HK-2 (cell line): ENCODE results near the gene CHCHD3.

Source experiments
- DNase-seq: peaks from one replicate; pipeline ENCODE4 v3.0.0-alpha.2; 2018; ENCODE audit not compliant: unreplicated experiment

CHCHD3 gene

DNA sequence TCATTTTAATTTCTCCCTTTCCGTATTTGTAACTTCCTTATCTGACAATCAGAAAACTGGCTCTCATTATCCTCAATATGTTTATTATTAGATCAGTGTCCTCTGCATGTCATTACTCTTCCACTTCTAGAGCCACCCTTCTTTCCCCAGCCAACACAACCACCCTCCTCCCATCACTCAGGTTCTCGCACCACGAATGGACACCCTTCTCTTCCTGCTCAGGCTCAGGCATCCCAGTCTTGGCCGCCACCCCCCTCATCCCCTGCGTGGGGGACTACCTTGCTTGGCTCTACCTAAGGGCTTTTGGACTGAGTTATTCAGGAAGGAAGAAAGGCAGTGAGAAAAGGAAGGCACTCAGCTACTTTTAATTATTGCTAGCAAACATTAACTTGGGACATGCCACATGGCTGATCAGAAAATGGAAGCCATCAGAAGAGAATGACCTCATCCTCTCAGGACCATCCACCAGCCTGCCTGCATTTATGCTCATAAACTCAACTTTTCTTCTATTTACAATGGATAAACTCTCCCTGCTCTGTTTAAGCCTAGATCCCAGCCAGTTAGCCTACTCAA, 305.8 kb downstream of the CHCHD3 start:
- no peak for DNase-seq

DNA sequence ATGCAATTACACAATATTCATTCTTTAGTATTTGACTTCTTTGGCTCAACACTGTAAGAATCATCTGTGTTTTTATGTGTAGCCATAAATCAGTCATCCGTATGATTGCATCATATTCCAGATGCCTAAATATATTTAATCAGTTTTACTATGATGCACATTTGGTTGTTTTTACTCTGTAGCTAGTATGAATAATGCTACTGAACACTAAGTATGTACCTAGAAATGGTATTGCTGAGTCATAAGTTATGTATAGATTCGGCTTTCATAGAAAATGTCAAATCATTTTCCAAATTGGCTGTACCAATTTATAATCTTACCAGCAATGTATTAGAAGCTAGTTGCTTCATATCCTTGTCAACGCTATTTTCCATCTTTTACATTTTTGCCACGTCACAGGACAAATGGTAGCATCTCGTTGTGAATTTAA, 308.3 kb downstream of the CHCHD3 start:
- DNase-seq = no peak

DNA sequence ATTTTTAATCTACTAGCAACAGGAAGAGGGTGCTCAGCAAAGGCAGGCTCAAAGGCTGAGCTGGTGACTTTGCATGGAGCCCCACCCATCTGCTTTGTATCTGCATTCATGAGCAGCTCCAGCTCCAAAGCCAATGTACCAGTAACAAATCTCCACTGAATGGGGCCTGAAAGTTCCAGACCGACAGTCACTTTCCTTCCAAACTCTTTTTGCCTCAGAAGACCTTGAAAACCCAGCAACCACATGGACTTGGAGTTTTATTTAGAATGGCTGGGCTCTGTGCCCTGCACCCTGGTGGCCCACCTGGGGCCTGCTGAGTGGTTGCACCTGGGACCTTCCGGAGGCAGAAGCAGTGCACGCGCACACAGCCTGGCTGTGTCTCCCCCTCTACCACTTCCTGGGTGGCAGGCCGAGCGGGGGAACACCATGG, 310.6 kb downstream of the CHCHD3 start:
- no peak for DNase-seq

DNA sequence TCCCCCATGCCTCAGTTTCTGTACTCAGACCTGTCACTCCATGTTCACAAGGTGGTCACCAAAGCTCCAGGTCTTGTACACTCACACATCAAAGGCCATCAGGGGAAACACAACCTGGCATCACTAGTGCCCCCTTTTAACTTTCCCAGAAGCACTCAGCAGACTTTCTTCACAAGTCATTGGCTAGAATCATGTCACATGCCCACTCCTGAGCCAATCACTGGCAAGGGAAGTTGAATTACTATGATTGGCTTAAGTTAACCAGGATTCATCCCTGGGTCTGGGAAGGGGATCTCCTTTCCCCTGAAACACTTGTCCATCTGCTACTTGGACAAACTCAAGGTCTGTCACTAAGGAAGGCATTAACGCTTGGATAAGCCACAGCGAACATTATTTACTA, 311.8 kb downstream of the CHCHD3 start:
- DNase-seq = no peak

DNA sequence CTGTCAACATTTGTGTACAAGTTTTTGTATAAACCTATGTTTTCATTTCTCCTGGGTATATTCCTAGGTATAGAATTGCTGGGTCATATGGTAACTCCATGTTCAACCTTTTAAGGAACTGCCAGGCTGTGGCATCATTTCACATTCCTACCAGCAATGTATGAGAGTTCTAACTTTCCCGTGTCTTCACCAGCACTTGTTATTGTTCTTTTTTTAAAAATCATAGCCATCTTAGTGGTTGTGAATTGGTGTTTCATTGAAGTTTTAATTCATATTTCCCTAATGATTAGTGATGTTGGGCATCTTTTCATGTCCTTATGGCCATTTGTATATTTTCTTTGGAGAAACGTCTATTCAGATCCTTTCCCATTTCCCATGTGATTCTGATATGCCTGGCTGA, 312.6 kb downstream of the CHCHD3 start:
- no peak for DNase-seq

DNA sequence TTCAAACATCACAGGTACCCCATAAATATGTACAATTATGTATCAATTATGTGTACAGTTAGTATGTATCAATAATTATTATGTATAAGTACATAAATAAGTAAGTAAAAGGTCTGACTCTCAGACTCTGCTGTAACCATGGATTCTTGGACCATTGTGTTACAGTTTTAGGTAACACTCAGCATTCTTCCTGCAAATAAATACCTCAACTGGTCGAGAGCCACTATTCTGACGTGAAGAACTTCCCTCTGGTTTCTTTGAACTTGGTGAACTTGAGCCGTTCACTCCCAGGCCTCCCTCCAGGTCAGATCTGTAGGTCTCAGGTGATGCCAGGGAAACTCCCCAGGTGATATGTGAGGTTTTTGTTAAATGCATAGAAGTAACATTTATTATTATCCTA, 313.8 kb downstream of the CHCHD3 start:
- no peak for DNase-seq

DNA sequence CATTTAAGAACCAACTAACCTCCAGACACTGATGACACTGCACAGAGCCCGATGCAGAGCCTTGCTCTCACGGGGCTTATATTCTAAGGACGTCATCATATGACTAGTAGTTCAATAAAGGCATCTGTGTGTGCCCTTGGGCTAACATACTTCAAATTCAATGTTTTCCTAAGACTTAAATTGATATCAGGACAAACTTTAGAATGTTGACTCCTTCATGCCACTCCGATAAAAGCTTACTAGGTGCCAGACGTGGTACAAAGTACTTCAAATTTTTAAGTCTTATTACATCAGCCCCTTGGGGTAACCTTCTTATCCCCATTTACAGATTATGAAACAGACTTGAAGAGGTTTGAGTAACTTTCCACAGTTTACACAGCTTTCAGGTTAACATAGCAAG, 314.5 kb downstream of the CHCHD3 start:
- DNase-seq = no peak

DNA sequence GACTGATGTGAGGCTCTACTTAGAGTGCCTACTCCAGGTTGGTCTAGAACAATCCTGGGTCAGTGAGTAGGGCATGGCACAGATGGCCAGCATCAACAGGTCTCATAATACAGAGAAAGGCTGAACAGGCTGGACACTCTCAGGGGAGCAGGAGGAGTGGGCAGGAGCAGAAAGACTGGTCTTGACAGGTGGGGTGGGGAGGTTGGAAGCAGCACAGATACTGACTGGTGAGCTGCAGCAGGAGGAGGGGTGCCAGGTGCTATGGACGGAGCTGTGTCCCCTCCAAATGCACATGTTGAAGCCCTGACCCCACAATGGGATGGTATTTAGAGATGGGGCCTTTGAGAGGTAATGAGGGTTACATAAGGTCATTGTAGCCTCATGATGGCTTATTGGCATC, 315.2 kb downstream of the CHCHD3 start:
- DNase-seq = no peak

DNA sequence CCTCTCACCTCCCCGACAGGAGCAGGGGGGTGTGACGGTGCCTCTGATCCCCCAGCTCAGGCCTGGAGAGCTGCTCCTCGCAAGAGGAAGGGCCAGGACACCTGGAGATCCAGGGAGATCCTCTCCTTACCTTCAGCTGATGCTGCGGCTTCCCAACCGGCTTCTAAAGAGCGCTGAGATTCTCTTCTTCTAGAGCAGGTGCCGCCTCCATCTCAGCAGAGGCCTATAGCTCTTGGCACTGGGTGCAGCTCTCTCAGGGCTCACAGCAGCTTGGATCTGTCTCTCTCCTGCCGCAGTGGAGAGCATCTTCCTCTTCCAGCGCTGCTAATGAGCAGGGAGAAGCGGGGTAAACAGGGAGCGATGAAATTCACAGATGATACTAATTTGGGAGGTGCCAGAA, 316.0 kb downstream of the CHCHD3 start:
- no peak for DNase-seq

DNA sequence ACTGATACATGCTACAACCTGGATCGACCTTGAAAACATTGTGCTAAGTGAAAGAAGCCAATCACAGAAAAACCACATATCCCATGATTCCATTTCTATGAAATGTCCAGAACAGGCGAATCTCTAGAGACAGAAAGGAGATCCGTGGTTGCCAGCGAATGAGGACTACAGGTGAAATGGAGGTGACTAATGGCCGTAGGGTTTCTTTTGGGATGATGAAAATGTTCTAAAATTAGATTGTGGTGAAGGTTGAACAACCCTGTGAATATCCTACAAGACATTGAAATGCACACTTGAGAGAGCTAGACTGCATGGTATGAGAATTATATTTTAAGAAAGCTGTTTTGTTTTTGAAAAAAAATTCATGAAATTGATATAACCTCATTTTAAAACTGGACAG, 317.1 kb downstream of the CHCHD3 start:
- DNase-seq = no peak

DNA sequence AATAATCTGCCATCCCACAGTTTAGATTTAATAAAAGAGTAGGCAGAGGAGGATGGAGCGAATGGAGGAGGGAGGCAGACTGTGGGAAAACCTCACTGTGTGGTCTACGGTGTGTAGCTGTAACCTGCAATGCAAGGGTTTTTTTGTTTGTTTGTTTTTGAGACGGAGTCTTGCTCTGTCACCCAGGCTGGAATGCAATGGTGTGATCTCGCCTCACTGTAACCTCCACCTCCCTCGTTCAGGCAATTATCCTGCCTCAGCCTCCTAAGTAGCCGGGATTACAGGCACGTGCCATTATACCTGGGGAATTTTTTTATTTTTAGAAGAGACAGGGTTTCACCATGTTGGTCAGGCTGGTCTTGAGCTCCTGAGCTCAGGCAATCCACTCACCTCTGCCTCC, 321.0 kb downstream of the CHCHD3 start:
- DNase-seq = no peak

DNA sequence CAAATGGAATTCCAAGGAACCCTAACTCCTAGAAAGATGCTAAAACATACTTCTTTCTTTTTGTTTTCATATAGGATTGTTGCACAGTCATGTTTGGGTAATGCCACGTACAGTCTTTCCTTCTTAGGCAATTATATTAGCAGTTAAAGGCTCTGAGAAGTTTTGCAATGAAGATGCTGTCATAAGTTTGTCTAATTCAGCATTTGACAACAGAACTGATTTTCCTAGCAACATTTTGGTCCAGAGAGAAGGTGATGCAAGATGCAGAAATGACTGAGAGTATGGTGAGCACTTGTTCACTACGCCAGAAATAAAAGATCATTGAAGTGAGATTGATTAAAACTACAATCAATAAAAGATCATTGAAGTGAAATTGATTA, 321.7 kb downstream of the CHCHD3 start:
- DNase-seq = no peak

DNA sequence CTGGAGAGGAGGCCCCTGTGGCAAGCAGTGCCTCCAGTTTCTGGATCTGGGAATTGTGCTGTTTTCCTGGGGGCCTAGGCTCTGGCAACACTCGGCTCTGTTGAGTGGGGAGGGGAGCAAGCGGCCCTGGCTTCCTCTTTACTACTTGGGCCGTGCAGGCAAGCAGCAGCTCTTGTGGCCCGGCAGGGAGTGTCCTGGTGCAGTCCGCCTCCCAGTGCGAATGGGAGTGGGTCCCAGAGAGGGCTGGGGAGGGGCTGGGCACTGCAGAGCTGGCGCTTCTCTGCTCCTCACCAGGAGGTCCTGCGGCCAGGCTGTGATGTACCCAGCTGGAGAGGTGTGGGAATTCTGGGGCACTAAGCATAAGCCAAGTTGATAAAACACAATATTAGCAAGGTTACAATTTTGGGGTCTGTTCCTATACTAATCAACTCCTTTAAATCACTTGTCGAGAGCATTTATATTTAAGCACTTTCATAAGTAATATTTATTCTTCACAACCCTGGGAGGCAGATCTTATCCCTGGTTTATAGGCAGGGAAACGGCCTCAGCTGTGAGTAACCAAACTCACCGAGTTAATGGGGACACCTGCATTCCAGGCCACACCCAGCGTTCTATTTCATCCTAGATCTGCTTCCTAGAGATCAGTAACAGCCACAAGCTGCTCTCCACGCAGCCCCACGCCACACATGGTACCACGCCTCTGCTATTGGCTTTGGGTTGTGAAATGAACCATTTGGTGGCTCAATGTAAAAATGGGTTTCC, 322.2 kb downstream of the CHCHD3 start:
- DNase-seq = no peak

DNA sequence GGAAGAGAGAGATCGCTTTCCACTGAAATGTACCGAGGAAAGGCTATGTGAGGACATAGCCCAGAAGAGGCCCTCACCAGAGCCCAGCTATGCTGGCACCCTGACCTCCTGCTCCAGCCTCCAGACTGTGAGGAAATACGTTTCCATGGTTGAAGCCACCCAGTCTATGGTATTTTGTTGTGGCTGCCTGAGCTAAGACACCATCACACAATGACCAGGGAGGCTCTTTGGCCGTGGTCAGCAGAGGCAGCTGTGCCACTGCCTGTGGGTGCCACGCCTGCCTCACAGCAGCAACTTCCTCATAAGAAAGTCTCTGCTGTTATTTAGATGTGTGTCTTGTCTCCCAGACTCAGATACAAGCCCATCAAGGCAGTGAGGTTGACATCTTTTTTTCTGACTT, 322.9 kb downstream of the CHCHD3 start:
- no peak for DNase-seq

DNA sequence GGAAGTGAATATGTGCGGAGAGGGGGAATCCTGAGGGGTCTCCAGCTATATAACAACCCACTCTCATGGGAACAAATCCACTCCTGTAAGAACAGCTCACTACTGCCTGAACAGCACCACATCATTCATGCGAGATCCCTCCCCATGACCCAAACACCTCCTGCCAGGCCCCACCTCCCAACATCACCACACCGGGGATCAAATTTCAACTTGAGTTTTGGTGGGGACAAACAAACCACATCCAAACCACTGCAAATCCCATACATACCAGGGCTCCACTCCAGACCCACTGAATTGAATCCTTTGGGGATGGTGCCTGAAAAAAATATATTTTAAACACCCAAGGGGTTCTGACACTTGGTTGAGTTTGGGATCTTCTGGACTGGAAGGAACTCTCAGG, 324.1 kb downstream of the CHCHD3 start:
- DNase-seq = no peak

DNA sequence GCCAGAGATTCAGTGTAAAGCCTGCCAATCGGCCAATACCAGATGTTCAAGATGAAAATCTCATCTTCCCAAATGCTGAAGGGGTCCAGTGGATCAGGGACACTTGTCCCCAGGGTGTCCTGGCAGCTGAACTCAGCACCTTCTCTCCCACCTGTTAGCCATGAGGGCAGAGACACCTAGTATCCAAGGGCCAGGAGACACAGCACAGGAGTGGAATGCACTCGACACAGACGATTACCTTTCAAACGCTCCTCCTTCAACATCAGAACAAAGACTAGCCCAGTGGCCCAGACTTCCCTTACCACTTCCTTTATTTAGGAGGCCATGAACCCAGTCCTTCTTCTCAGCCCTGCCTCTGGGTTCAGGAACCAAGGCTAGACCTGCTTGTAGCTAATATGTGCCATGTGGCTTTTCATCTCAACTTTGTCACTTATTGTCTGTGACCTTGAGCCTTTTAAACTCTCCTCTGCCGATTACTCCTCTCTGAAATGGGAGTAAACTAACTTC, 325.4 kb downstream of the CHCHD3 start:
- DNase-seq = no peak

DNA sequence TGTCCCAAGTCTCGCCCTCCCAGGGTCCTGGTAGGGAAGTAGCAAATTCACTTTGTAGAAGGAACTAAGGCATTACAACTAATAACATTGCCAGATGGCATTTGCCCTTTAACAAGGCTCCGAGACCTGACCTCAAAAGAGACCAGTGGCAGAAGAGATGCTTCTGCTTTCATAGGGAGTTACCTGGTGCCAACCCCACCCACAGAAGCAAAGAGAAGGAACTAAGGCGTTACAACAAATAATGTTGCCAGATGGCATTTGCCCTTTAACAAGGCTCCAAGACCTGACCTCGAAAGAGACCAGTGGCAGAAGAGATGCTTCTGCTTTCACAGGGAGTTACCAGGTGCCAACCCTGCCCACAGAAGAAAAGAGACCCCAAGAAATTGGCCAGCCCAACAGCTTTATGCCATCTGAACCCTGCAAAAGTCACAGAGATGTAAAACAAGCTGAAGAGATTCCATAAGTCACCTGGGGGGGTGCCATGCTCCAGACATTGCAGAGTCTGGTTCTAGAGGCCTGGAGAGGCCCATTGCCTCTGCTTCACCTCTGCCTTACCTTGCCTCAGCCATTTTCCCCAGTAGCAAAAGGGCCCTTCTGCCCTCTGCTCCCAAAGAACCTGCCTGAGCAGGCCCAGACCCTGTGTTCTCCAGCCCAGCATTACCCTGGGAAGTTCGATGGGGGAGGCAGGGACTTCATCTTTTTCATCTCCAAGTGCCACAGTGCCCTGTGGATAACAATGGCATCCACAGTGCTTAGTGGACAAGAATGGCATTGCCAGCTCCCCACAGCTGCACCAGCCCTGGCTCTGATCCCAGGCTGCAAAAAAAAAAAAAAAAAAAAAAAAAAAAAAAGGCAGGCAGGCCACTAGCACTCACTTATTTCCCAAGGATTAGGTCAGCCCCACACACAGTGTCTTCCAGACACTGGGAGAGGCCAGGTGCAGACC, 326.1 kb downstream of the CHCHD3 start:
- no peak for DNase-seq

DNA sequence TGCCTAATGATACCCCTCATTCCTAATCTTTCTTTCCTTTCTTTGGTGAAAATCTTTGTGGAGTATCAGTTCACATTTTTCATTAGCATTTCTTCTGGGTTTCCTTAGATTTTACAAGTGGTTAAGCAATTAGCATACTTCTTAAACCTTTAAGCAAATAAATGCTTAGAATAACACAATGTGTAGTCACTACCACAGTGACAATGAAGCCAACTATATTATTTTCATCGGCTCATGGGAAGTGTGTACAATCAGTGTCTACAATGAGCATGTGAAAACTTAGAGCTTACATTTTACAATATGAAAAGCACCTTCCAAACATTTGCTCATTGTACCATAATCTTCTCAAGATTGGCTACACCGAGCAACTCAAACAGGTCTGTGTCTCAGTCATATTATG, 329.5 kb downstream of the CHCHD3 start:
- DNase-seq = no peak

DNA sequence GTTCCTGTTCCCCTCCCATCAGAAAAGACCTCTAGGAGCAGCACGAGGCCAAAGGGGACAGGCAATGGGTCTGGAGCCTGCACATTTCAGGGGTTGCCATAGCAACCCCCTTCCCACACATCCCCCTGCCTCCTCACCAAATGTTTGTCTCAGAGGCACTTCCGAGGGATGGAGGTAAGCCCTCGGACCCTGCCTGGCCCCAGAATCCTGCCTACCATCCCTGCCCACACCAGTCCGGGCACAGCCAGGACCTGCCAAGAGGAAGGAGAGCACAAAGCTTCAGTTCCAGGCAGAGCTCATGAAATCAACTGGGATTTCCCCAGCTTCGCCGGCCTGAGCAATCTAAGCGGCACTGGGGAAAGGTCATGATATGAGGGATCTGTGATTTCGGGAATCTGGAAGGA, 330.6 kb downstream of the CHCHD3 start:
- no peak for DNase-seq

DNA sequence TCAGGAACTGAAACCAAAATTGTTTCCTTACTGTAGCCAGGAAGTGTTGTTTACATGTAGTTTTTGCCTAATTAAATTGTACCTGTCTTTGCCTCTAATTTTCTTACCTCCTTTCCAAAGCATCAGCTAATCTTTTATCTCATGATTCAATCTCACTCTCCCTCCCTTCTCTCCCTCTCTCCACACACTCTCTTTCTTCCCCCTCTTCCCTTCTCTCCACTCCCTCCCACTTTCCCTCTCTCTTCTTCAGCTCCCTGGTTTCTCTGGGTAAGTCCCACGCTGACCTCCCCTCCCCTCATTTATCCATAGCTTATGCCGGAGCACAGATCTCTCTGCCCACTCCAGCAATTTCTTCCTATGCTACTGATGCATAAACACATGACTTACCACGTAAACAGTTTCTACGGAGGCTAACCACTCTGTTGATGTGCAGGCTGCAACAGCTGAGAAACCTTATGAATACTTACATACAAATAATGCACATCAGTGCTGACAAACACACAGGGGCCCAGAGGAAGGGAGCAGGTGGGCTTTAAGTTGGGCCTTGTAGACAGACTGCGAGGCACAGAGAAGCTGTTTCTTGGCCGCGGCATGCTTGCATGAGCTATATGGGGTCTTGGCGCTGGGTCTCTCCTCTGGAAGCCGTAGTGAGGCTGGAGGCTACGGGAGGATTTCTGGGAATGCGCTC, 331.2 kb downstream of the CHCHD3 start:
- DNase-seq = no peak

DNA sequence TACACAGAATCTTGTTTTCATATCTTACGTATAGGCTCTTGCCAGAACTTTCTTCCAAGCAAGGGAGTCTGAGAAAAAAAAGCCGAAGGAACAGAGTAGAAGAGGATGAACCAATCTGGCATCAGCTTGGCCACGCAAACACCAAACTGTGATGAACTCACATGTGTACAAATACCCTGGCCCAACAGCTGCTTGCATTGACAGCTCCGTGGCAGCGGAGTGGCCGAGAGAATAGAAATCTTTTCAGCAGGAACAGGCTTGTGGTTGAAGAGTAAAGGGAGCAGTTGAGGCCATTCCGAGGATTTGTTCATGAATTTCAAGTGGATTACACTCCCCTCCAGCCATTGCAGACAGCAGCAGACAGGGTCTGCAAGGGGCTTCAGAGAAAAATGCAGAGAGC, 331.8 kb downstream of the CHCHD3 start:
- DNase-seq = no peak

DNA sequence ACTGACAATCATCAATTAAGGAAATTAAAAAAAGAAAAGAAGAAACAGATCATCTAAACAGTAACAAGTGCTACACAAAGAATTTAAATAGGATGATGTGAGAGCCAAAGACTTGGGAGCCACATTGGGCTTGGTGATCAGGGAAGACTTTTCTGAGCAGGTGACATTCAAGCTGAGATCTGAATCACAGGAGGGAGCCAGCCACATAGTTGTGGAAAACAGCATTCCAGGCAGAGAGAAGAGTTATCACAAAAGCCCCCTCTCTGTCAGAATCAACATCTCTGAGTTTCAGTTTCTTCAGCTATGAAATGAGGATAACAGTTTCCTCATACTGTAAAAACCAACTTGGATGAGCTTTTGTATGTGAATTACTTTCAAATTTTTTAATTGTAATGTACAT, 336.4 kb downstream of the CHCHD3 start:
- DNase-seq = no peak
